Upper lobe of left lung (tissue), 4 donors: ENCODE measurements around the gene EPOP.

ENCODE experiments used
- POLR2A ChIP-seq, 4 donors: fragments of 450-650 bp; IDR thresholded peaks; one replicate each; pipeline ENCODE4 v1.5.1; 2016 to 2017; ENCODE audit warnings: antibody characterized with exemption in 4 of 4, mild to moderate bottlenecking in 2 of 4
- TF ChIP-seq, protein P1 (sequence below), 6 experiments: fragments of 450-650 bp in 4 of 6; fragments of 200-600 bp in 2 of 6; sonication (generic) in 2 of 6; IDR thresholded peaks; one replicate each; pipeline ENCODE4 v1.5.1; 2016 to 2019; ENCODE audit warnings: antibody characterized with exemption in 6 of 6

DNA sequence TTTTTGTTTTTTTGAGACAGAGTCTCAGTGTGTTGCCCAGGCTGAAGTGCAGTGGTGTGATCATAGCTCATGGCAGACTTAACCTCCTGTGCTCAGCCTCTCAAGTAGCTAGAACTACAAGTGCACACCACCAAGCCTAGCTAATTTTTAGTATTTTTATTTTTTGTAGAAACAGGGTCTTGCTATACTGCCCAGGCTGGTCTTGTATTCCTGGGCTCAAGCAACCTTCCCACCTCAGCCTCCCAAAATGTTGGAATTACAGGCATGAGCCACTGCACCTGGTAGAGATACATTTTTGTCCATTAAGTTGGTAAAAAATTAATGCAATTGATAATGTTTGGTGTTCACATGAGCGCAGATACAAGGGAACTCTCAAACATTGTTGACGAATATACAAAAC lies 46.8 kb downstream of the EPOP start:
- TF ChIP-seq, protein P1, sequence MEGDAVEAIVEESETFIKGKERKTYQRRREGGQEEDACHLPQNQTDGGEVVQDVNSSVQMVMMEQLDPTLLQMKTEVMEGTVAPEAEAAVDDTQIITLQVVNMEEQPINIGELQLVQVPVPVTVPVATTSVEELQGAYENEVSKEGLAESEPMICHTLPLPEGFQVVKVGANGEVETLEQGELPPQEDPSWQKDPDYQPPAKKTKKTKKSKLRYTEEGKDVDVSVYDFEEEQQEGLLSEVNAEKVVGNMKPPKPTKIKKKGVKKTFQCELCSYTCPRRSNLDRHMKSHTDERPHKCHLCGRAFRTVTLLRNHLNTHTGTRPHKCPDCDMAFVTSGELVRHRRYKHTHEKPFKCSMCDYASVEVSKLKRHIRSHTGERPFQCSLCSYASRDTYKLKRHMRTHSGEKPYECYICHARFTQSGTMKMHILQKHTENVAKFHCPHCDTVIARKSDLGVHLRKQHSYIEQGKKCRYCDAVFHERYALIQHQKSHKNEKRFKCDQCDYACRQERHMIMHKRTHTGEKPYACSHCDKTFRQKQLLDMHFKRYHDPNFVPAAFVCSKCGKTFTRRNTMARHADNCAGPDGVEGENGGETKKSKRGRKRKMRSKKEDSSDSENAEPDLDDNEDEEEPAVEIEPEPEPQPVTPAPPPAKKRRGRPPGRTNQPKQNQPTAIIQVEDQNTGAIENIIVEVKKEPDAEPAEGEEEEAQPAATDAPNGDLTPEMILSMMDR (IDR thresholded peaks at IDR 0.05) = no peak
- no peak for TF ChIP-seq POLR2A (IDR thresholded peaks at IDR 0.05)
